Measurements from ENCODE around the gene LAMB4.

Gene LAMB4

DNA sequence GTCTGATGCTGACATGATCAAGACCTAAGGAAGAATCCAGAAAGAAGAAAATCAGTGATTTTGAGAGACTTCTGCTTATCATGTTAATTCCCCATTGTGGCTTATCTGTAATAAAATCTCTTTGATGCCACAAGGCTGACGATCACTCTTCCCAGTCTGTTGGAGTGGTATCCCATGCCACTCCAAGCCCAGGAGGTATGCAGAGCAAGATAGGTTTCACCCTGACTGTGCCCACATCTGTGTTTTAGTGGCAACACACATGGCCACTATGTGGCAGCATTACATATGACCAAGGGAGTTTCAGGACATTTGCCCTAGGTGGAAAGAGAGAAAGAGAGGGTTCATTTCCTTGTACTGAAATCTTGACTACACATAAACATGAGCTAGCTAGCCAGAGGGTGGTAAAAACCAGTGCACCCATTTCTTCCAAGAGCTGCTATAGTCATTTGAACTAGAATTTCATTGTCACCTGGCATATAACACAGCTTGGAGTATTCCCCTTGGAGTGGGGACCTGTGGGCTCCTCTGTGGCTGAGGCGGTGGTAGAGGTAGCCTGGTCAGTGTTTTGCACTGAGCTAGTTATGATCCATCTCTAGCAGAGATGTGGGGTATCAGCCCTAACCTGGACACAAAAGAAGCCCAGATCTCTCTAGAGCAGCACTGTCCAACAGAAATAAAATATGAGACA lies 20.8 kb downstream of the LAMB4 start:
- DNase-seq (ENCODE audit: extremely low read depth in 1 of 2, low read depth in 1 of 2), result no peak

DNA sequence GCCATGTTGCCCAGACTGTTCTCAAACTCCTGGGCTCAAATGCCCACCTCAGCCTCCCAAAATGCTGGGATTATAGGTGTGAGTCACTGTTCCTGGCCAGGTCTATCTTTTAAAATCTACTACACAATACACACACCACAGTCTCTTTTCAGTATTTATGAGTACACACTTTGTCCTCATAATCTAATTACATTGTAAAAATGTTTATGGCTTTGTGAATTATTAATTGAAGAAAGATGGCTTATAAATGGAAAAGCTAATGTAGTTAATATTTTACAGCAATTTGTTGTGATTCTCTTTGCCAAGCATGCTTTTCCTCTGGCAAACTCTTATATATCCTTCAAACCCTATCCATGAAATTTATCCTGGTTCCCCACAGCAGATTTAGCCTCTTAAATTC lies 22.0 kb downstream of the LAMB4 start:
- no peak for DNase-seq (ENCODE audit: extremely low read depth in 1 of 2, low read depth in 1 of 2)

DNA sequence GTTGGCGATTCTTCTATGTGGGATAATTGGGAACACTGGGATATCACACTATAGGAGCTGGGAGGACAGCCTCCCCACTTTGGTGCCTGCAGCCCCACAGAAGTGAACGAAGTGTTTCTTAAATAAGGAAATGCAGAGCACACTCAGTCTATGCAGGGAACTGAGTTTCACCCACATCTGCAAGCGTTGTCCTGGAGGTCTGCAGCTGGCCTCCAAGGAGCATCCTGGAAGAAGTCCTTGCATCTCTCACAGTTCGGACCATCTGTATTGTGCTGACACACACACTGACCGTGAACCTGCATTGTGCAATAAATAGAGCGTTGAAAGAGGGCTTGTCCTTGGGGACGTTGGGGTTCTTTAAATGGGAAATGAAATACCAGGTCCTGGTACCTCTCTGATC lies 25.8 kb downstream of the LAMB4 start:
- no peak for DNase-seq (ENCODE audit: extremely low read depth in 1 of 2, low read depth in 1 of 2)

GRCh38 chr7:108103558-108104298 lies 26.4 kb downstream of the LAMB4 start:
- DNase-seq (ENCODE audit: extremely low read depth in 1 of 2, low read depth in 1 of 2), result no peak

DNA sequence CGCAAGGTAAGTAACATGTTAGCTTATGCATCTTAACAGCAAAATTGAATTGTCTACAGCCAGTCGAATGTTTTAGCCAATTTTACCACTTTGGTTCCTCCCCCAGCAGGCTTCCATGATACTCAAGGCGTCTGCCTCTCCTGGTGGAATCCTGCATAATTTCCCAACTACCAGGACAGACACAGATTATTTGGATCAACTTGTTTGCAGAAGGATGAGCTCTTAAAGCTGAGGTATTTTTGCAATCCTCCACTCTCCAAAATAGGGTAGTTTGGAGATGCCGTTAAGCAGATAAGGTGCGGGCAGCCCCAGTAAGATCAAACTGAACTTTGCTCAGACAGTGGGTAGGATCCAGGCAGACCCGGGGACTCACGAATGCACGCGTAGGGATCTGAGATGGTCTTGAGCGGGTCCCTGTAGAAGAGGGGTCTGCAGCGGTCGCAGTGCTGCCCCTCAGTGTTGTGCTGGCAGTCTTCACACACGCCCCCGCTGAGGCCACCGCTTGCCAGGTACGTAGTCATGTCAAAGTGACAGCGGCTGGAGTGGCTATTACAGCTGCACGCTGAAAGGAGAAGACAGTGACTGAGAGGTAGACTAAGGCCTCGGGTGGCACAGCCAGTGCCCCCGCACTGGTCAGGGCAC lies 27.4 kb downstream of the LAMB4 start:
- no peak for DNase-seq (ENCODE audit: extremely low read depth in 1 of 2, low read depth in 1 of 2)

DNA sequence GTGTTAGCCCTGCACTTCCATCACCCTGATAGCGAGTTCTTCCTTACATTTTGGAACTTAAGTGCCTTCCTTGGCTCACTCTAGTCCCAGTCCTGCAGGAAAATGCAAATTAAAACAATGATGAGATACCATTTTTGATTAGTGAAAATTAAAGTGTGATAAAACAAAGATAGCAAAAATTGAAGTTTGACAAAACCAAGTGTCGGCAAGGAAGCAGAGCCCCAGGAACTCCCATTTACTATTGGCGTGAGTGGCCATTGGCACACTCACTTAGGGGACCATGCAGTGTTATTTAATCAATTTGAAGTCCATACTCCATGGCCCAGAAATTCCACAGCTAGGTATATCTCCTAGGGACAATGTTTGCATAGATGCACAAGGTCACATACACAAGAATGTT lies 28.4 kb downstream of the LAMB4 start:
- DNase-seq (ENCODE audit: extremely low read depth in 1 of 2, low read depth in 1 of 2), result no peak

- DNase-seq (ENCODE audit: extremely low read depth in 1 of 2, low read depth in 1 of 2), result no peak
Measured at GRCh38 chr7:108099713-108100112, 30.4 kb downstream of the LAMB4 start.

DNA sequence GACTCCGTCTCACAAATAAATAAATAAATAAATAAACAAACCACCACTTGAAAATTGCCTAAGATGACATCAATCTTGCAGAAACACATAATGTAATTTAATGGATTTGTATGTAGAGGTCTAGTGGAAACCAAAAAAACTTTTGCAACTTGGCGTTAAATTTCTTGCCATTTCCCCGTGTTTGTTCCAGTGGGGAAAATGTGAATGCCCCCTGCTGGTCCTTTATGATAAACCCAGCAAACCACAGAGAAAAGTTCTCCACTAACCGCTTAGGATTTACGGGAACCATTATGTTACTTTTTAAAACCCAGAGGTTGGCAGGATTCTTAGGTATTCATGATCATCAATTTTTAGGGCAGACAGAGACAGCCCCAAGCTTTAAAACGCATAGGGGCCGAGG lies 32.5 kb downstream of the LAMB4 start:
- no peak for DNase-seq (ENCODE audit: extremely low read depth in 1 of 2, low read depth in 1 of 2)

- DNase-seq (ENCODE audit: extremely low read depth in 1 of 2, low read depth in 1 of 2), result no peak
Measured at GRCh38 chr7:108096996-108097395, 33.2 kb downstream of the LAMB4 start.

DNA sequence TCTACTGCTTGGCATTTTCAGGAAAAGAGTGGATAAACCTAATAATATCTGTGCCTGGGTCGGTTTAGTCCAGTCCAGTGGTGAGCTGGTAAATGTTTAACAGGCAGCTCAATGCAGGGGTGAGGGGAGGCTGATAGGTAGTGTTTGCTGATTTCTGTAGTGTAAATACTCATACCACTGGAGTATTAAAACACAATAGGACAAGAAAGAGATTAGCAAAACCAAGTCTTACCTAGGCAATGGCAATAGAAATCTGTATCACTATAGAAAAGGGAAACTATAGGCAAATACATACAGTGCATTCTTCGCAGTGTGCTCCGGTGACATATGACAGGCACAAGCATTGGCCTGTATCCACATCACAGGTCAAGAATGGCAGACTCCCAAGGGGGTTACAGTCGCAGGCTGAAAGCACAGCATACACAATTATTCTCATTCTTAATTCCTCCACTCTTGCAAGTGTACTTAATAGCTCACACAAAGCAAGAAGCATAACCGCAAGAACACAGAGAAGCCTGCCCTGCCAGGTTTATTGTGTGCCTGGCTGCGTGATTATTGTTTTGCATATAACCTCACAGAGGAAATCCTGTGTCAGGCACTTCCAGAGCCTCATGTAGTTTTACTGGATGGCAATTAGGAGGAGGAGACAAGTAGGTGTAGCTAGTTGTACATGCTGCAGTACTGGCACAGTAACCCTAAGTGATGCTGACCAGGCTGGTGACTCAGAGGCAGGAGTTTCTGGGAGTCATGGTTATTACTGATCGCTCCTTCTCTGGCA lies 35.0 kb downstream of the LAMB4 start:
- DNase-seq (ENCODE audit: extremely low read depth in 1 of 2, low read depth in 1 of 2), result no peak

DNA sequence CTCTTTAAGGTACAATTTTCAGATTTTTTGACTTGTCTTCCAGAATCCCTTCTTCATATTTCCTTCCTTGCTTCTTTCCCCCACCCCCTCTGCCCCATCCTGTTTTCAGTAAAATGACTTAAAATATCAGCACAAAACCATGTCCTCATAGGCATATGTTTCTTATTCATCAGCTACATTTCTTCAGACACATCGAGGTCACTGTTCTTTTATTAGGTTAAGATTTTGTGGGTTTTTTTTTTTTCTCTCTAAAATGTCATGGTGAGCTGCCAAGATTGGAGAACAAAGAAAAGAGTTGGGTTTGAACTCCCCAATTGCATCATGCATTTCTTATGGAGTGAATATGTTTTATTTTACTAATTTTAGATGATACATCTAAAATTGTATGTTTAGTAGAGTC lies 35.8 kb downstream of the LAMB4 start:
- DNase-seq (ENCODE audit: extremely low read depth in 1 of 2, low read depth in 1 of 2), result no peak

- no peak for DNase-seq (ENCODE audit: extremely low read depth in 1 of 2, low read depth in 1 of 2)
Measured at GRCh38 chr7:108093851-108094331, 36.3 kb downstream of the LAMB4 start.

- no peak for DNase-seq (ENCODE audit: extremely low read depth in 1 of 2, low read depth in 1 of 2)
Measured at GRCh38 chr7:108093341-108093740, 36.8 kb downstream of the LAMB4 start.

- DNase-seq (ENCODE audit: extremely low read depth in 1 of 2, low read depth in 1 of 2), result no peak
Measured at GRCh38 chr7:108091461-108091831, 38.7 kb downstream of the LAMB4 start.

DNA sequence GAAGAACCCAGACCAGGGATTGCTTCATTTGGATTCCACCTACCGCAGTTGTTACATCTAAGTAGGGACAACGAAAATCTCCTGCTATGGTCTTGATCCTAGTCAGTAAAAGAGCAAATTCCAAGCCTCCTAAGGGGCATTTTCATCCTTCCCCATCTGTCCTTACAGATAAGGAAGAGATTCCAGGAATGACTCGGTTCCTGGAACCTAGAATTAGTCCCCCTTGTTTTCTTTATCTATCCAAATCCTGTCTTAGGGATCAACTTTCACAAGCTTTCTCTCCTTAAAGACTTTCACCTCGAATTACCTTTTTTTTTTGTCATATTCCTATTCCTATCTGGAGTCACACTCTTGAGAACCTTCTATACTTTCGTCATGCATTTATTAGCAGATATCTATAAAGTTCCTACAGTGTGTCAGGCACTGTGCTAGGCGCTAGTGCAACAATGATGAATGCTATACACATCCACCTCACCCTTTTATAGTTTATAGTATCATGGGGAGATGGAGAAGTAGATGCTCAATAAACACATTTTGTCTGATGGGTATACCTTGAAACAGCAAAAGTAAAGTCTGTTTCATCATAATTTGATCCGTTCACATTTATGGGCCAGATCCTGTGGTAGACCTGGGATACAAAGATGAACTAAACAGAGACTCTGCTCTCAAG lies 39.2 kb downstream of the LAMB4 start:
- DNase-seq (ENCODE audit: extremely low read depth in 1 of 2, low read depth in 1 of 2), result no peak

DNA sequence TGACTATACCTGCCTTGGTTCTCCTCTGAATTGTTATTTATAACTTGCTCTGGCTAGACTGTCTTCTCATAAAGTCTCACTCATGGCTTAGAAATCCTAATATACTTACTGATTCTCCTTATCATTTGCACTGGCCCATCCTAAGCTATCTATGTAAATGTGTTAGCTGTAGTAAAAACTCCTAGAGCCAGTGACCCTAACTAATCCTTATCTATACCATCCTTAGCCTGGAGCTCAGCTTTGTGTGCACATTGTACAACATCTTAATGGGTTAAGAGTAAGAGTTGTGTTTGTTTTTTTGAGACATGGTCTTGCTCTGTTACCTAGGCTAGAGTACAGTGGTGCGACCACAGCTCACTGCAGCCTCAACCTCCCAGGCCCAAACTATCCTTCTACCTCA lies 40.8 kb downstream of the LAMB4 start:
- DNase-seq (ENCODE audit: extremely low read depth in 1 of 2, low read depth in 1 of 2), result no peak

- no peak for DNase-seq (ENCODE audit: extremely low read depth in 1 of 2, low read depth in 1 of 2)
Measured at GRCh38 chr7:108088729-108089128, 41.4 kb downstream of the LAMB4 start.

GRCh38 chr7:108087778-108088177 lies 42.4 kb downstream of the LAMB4 start:
- no peak for DNase-seq (ENCODE audit: extremely low read depth in 1 of 2, low read depth in 1 of 2)

GRCh38 chr7:108086962-108087361 lies 43.2 kb downstream of the LAMB4 start:
- DNase-seq (ENCODE audit: extremely low read depth in 1 of 2, low read depth in 1 of 2), result no peak

DNA sequence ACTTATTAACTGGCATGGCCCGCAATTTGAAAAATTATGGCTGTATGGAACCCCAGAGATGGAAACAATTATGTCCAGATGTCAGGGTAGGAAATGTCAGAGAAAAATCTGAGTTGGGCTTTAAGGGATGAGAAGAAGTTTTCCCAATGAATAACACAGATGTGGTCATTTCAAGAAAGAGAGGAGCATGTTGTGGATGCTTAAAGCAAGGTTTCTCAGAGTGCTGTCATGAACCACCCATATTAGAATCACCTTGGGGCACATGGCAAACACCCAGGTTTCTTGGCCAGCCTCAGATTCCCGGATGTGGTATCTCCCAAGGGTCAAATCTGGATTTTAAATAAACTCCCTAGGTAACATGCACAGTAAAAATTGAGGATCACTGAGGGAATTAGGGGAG lies 43.6 kb downstream of the LAMB4 start:
- no peak for DNase-seq (ENCODE audit: extremely low read depth in 1 of 2, low read depth in 1 of 2)

GRCh38 chr7:108083980-108084379 lies 46.2 kb downstream of the LAMB4 start:
- no peak for DNase-seq (ENCODE audit: extremely low read depth in 1 of 2, low read depth in 1 of 2)
